PC-3 (cell line): ENCODE results near the gene TRPT1.

ENCODE experiments used
- CTCF ChIP-seq: fragments of 300-600 bp; sonication (generic); conservative IDR thresholded peaks from 2 replicates; pipeline ENCODE4 v1.5.1; 2017; ENCODE audit warnings: antibody characterized with exemption, low read depth, mild to moderate bottlenecking, low read length
- EZH2 ChIP-seq: fragments of 300-600 bp; sonication (generic); IDR thresholded peaks from one replicate; pipeline ENCODE4 v1.6.1; 2017; ENCODE audit warnings: antibody characterized with exemption, mild to moderate bottlenecking, low read length; ENCODE audit not compliant: unreplicated experiment

GRCh38 chr11:64262271-64263002, 36.5 kb upstream of the TRPT1 start:
- TF ChIP-seq CTCF (no peak), EZH2 (no peak)
